Lower leg skin (tissue), 4 donors: ENCODE measurements around the gene ATMIN. TPM values are rescaled to one million over a fixed set of nuclear protein-coding genes. Genes with fewer than 3 reads are reported as not detected.

ENCODE experiments used
- DNase-seq, 2 donors: peaks; one replicate each; pipeline ENCODE4 v3.0.0-alpha.2; 2019; ENCODE audit warnings: low spot score in 2 of 2
- H3K4me3 ChIP-seq: fragments of 200-600 bp; sonication (generic); 2 replicates; pipeline ENCODE4 v1.5.1; 2017; ENCODE audit warnings: mild to moderate bottlenecking, low read depth; ENCODE audit not compliant: poor library complexity, severe bottlenecking
- POLR2A ChIP-seq, 2 donors: fragments of 450-650 bp; IDR thresholded peaks; one replicate each; pipeline ENCODE4 v1.6.1; 2016 to 2017; ENCODE audit warnings: antibody characterized with exemption in 2 of 2, mild to moderate bottlenecking in 1 of 2, moderate library complexity in 1 of 2
- WGBS, 2 donors: methylation state at CpG; one replicate each; pipeline ENCODE4 v1.1.5; 2018; 5-methylcytosine and 5-hydroxymethylcytosine counted together
- intact Hi-C: fragments of 100-400 bp; cut with DNase I; formaldehyde crosslinking; loops from one replicate; pipeline ENCODE4 v1.15.0; 2023; ENCODE audit warnings: low total_unique reads
- total RNA-seq, 4 donors: library from RNA; depleted of rRNA; stranded (reverse); fragments of >200 nt; gene quantifications; one replicate each; pipeline ENCODE4 v1.1.0, GENCODE V29; 2016
- TF ChIP-seq, protein P1 (sequence below), 3 donors: fragments of 450-650 bp; IDR thresholded peaks; one replicate each; pipeline ENCODE4 v1.5.1; 2016; ENCODE audit warnings: antibody characterized with exemption in 3 of 3, mild to moderate bottlenecking in 3 of 3, moderate library complexity in 2 of 3

ATMIN gene
- total RNA-seq, 4 donors from 2014 or later: 33.3 to 51.7 (median 41.9) TPM

DNA sequence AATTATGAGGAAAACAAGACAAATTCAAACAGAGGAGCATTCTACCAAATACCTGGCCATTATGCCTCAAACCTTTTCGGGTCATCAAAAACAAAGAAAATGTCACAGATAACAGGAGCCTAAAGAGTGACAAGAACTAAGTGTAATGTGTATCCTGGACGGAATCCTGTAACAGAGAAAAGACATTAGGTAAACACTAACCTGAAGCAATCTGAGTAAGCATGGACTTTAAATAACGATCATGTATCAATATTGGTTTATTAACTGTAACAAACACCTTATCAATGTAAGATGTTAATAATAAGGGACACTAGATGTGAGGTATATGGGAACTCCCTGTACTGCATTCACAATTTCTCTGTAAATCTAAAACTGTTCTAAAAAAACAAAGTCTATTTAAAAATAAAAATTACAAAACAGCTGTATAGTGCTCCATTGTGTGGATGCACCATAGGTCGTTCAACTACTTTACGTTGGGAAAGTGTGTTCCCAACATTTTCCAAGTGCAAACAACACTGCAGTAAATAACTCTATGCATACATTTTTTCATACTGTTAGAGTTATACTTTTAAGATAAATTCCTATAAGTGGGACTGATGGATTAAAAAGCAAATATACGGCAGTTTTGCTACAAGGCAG lies 43.7 kb upstream of the ATMIN start:
- TF ChIP-seq POLR2A (IDR thresholded peaks at IDR 0.05): no peak
- TF ChIP-seq, protein P1, sequence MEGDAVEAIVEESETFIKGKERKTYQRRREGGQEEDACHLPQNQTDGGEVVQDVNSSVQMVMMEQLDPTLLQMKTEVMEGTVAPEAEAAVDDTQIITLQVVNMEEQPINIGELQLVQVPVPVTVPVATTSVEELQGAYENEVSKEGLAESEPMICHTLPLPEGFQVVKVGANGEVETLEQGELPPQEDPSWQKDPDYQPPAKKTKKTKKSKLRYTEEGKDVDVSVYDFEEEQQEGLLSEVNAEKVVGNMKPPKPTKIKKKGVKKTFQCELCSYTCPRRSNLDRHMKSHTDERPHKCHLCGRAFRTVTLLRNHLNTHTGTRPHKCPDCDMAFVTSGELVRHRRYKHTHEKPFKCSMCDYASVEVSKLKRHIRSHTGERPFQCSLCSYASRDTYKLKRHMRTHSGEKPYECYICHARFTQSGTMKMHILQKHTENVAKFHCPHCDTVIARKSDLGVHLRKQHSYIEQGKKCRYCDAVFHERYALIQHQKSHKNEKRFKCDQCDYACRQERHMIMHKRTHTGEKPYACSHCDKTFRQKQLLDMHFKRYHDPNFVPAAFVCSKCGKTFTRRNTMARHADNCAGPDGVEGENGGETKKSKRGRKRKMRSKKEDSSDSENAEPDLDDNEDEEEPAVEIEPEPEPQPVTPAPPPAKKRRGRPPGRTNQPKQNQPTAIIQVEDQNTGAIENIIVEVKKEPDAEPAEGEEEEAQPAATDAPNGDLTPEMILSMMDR (IDR thresholded peaks at IDR 0.05): no peak
- intact Hi-C loops: no loop called here
- H3K4me3 ChIP-seq: no peak overlapping the region
- WGBS, 2 donors: 64 to 66% methylated on average over 6 of the region's 6 CpGs
- no peak for DNase-seq

GRCh38 chr16:80992676-80993293 lies 42.9 kb upstream of the ATMIN start:
- no peak overlapping the region for H3K4me3 ChIP-seq
- WGBS, 2 donors: 39 to 41% methylated on average over 3 of the region's 3 CpGs
- no peak for DNase-seq
- no peak for TF ChIP-seq POLR2A (IDR thresholded peaks at IDR 0.05)
- TF ChIP-seq, protein P1 (IDR thresholded peaks at IDR 0.05): no peak
- intact Hi-C loops: no loop called here

DNA sequence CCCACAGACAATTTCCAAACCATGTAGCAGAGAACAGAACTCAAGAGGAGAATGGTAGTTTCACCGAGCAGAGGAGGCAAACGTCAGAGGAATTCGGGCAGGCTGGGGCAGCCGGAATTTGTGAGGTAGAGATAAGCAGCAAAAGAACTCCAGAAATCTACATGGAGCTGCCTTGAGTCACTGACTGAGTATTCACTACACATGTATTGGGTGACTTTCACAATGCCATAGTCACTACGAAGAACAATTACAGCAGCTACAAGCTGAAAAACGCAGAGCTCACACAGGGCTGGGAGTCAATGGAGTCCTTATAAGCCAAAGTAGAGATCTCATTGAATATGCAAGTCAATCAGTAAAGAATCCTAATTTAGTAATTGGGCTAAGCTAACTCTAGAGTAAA lies 42.3 kb upstream of the ATMIN start:
- TF ChIP-seq, protein P1 (IDR thresholded peaks at IDR 0.05): no peak
- no peak for TF ChIP-seq POLR2A (IDR thresholded peaks at IDR 0.05)
- H3K4me3 ChIP-seq: no peak overlapping the region
- intact Hi-C loops: no loop called here
- 41 to 49% methylated on average over 6 of the region's 6 CpGs for WGBS, 2 donors
- DNase-seq: no peak

DNA sequence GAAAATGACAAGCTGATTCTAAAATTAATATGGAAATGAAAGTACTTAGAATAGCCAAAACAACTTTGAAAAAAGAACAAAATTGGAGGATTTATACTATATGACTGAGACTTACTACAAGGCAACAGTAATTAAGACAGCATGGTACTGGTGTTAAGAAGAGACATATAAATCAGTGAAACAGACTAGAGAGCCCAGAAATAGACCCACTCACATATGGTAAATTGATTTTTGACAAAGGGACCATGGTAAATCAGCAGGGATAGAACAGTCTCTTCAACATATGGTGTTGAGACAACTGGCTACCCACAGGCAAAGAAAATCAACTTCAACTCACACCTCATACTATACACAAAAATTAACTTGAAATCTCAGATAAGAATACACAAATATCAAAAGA lies 41.8 kb upstream of the ATMIN start:
- intact Hi-C loops: no loop called here
- TF ChIP-seq, protein P1 (IDR thresholded peaks at IDR 0.05): no peak
- no peak for TF ChIP-seq POLR2A (IDR thresholded peaks at IDR 0.05)
- no peak for DNase-seq
- H3K4me3 ChIP-seq: no peak overlapping the region

DNA sequence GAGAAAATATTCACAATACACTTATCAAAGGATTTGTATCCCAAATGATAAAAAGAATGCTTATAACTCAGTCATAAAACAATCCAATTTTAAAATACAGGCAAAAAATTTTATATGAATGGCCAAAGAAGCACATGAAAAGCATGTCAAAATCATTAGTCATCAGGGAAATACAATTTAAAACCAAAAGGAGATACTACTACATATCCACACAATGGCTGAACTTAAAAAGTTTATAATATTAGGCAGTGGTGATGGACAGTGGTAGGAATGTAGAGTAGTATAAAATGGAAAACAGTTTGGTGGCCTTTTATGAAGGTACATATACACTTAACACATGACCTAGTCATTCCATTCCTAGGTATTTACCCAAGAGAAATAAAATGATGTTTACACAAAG lies 41.2 kb upstream of the ATMIN start:
- no peak overlapping the region for H3K4me3 ChIP-seq
- TF ChIP-seq, protein P1 (IDR thresholded peaks at IDR 0.05): no peak
- DNase-seq: no peak
- intact Hi-C loops: no loop called here

GRCh38 chr16:80996688-80997138 lies 38.9 kb upstream of the ATMIN start:
- no peak overlapping the region for H3K4me3 ChIP-seq
- 45 to 46% methylated on average over 4 of the region's 4 CpGs for WGBS, 2 donors
- DNase-seq: no peak
- intact Hi-C loops: no loop called here
- no peak for TF ChIP-seq POLR2A (IDR thresholded peaks at IDR 0.05)
- TF ChIP-seq, protein P1 (IDR thresholded peaks at IDR 0.05): no peak
